Nephron (organoid): ENCODE measurements around the gene BANF2.

Source experiments
- H3K27ac Mint-ChIP-seq, 3 experiments: 2 replicates each; pipeline ENCODE4 v1.8.0; 2020; ENCODE audit warnings: mixed read lengths in 3 of 3, mild to moderate bottlenecking in 2 of 3, moderate library complexity in 1 of 3
- H3K27me3 Mint-ChIP-seq: 2 replicates; pipeline ENCODE4 v1.8.0; 2021; ENCODE audit warnings: low read depth, mild to moderate bottlenecking, moderate library complexity, mixed read lengths
- H3K36me3 Mint-ChIP-seq: 2 replicates; pipeline ENCODE4 v1.8.0; 2020; ENCODE audit warnings: low read depth, mixed read lengths
- H3K4me1 Mint-ChIP-seq: 2 replicates; pipeline ENCODE4 v1.8.0; 2020; ENCODE audit warnings: mixed read lengths
- H3K4me3 Mint-ChIP-seq, 3 experiments: 2 replicates each; pipeline ENCODE4 v1.8.0; 2020; ENCODE audit warnings: mild to moderate bottlenecking in 3 of 3, mixed read lengths in 3 of 3, moderate library complexity in 2 of 3
- H3K9me3 Mint-ChIP-seq: 2 replicates; pipeline ENCODE4 v1.8.0; 2020; ENCODE audit warnings: mixed read lengths
- TF ChIP-seq, protein P1 (sequence below), 3 experiments: fragments of 200-600 bp; sonication (generic); IDR thresholded peaks; one replicate each; pipeline ENCODE4 v1.5.0; 2021; ENCODE audit warnings: antibody characterized with exemption in 3 of 3; ENCODE audit not compliant: unreplicated experiment in 3 of 3

The BANF2 gene

DNA sequence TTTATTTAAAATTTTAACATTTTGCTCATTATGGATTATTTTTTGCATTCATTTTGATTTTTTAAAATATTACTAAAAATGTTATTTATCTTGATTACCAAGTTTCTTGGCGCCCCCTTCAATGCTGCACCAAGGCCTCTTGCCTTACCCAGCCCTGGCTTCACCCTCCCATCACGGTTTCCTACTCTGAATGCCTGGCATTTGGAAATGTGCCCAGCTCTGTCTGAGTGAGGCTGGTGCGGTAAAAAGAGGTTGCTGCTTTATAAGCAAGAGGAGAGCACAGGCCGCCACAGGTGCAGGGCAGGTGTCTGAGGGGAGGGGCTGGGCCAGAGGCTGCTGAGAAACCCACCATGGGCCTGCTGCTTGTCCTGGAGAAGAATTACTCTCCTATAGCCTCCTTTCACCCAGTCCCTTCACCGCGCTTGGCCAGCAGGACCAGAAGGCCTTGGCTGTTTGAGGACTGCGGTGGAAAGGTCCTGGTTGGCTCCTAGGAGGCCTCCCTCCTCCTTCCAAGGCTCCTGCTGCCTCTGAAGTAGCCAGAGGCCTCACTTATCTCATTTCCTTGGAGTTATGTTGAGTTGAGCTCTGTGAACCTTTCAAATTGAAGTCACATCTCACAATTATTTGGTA is 62.6 kb downstream of the BANF2 start:
- Mint-ChIP-seq H3K9me3 (peaks cover 19% of the 10 kb centered on the region), H3K27me3 (peaks cover 11% of the 10 kb centered on the region), H3K4me1 (no peaks in the 10 kb centered on the region), H3K4me3 (no peak overlapping the region), H3K27ac (no peak overlapping the region), H3K36me3 (peaks cover 9% of the 10 kb centered on the region)
- TF ChIP-seq, protein P1, sequence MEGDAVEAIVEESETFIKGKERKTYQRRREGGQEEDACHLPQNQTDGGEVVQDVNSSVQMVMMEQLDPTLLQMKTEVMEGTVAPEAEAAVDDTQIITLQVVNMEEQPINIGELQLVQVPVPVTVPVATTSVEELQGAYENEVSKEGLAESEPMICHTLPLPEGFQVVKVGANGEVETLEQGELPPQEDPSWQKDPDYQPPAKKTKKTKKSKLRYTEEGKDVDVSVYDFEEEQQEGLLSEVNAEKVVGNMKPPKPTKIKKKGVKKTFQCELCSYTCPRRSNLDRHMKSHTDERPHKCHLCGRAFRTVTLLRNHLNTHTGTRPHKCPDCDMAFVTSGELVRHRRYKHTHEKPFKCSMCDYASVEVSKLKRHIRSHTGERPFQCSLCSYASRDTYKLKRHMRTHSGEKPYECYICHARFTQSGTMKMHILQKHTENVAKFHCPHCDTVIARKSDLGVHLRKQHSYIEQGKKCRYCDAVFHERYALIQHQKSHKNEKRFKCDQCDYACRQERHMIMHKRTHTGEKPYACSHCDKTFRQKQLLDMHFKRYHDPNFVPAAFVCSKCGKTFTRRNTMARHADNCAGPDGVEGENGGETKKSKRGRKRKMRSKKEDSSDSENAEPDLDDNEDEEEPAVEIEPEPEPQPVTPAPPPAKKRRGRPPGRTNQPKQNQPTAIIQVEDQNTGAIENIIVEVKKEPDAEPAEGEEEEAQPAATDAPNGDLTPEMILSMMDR (IDR thresholded peaks at IDR 0.05; ENCODE audit: unreplicated experiment in 3 of 3) = no peak

DNA sequence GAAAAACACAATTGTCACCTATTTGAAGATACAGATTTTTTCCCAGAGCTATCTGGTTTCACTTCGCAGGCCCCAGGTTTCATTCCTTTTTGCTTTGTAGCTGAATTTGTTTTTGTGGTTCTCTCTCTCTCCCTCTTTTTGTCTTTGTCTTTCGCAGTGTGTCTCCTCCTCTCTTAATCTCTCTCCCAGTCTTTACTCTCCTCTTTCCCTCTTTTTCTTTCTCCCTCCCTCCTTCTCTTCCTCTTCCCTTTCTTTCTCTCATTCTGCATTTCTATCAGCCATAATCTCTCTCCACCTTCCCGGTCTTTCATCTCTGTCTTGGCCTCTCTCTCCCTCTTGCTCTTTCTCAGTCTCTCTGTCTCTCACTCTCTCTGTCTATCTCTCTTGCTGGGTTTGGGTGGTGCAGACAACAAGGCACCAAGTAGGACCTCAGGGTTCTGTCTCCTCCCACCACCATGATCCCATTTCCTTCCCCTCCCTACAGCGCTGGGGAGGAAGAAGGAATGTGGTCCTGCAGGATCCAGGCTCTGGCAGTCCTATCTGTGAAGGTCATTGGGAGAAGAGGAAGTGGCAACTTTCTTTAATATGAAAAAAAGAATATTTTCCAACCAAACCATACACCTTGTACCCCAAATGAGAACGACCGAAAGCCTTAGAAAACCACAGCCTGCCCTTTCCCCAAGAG is 63.2 kb downstream of the BANF2 start:
- peaks cover 11% of the 10 kb centered on the region for H3K27me3 Mint-ChIP-seq
- no peak overlapping the region for H3K27ac Mint-ChIP-seq
- no peak overlapping the region for H3K4me3 Mint-ChIP-seq
- peaks cover 16% of the 10 kb centered on the region for H3K9me3 Mint-ChIP-seq
- TF ChIP-seq, protein P1 (IDR thresholded peaks at IDR 0.05; ENCODE audit: unreplicated experiment in 3 of 3) = no peak
- H3K36me3 Mint-ChIP-seq = peaks cover 6% of the 10 kb centered on the region
- no peaks in the 10 kb centered on the region for H3K4me1 Mint-ChIP-seq

DNA sequence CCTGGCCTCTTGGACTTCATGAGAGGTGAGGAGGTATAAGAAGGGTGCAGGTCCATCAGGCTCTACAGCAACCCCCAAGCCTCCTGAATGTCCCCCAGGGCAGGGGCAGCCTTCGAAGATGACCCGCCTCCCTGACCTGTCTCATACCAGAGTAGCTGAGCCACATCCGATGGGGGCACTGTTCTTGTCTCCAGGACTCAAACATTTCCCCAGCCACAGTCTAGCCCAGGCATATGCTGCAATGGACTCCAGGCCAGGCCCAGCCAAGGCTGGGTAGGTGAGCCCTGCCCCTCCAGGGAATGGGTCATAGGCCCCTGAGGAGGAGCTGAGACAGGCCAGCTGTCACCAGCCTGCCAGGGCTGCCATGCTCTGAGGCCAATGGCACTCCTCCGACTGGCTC is 65.3 kb downstream of the BANF2 start:
- peaks cover 3% of the 10 kb centered on the region for H3K9me3 Mint-ChIP-seq
- TF ChIP-seq, protein P1 (IDR thresholded peaks at IDR 0.05; ENCODE audit: unreplicated experiment in 3 of 3) = no peak
- H3K27ac Mint-ChIP-seq = no peak overlapping the region
- no peaks in the 10 kb centered on the region for H3K4me1 Mint-ChIP-seq
- no peak overlapping the region for H3K4me3 Mint-ChIP-seq
- no peaks in the 10 kb centered on the region for H3K36me3 Mint-ChIP-seq
- H3K27me3 Mint-ChIP-seq = peaks cover 8% of the 10 kb centered on the region

DNA sequence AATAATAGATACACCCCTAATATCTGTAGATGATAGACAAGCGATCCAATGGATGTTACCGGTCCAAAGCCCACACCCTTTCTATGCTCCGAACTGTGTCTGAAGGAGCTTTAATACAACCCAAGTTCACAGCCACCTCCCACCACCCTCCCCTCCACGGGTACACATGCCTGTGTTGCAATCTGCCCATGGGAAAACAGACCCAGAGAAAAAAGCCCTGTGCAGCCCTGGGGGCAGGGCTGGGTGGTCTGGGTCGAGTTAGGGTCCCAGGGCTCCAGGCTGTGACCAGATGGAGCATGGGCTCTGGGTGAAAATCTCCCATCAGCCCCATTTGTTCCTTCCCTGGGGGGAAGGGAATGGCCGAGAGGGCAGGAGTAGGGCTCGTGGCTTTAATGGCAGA is 65.8 kb downstream of the BANF2 start:
- peaks cover 3% of the 10 kb centered on the region for H3K9me3 Mint-ChIP-seq
- TF ChIP-seq, protein P1 (IDR thresholded peaks at IDR 0.05; ENCODE audit: unreplicated experiment in 3 of 3) = no peak
- H3K4me3 Mint-ChIP-seq = no peak overlapping the region
- H3K4me1 Mint-ChIP-seq = no peaks in the 10 kb centered on the region
- H3K27ac Mint-ChIP-seq = no peak overlapping the region
- peaks cover 8% of the 10 kb centered on the region for H3K27me3 Mint-ChIP-seq
- H3K36me3 Mint-ChIP-seq = no peaks in the 10 kb centered on the region

- Mint-ChIP-seq H3K9me3 (peaks cover 3% of the 10 kb centered on the region), H3K27ac (no peak overlapping the region)
- TF ChIP-seq, protein P1 (IDR thresholded peaks at IDR 0.05; ENCODE audit: unreplicated experiment in 3 of 3) = no peak
Observed at GRCh38 chr20:17766226-17766625, 66.5 kb downstream of the BANF2 start.

GRCh38 chr20:17767624-17768023 is 67.9 kb downstream of the BANF2 start:
- H3K27ac Mint-ChIP-seq = no peak overlapping the region
- H3K27me3 Mint-ChIP-seq = peaks cover 8% of the 10 kb centered on the region
- H3K9me3 Mint-ChIP-seq = no peaks in the 10 kb centered on the region
- no peaks in the 10 kb centered on the region for H3K36me3 Mint-ChIP-seq
- H3K4me3 Mint-ChIP-seq = no peak overlapping the region
- H3K4me1 Mint-ChIP-seq = no peaks in the 10 kb centered on the region
- TF ChIP-seq, protein P1 (IDR thresholded peaks at IDR 0.05; ENCODE audit: unreplicated experiment in 3 of 3) = no peak

More at GRCh38 chr20:17766226-17766625, 66.5 kb downstream of the BANF2 start:
- no peak overlapping the region for H3K4me3 Mint-ChIP-seq
- no peaks in the 10 kb centered on the region for H3K36me3 Mint-ChIP-seq
- peaks cover 8% of the 10 kb centered on the region for H3K27me3 Mint-ChIP-seq
- H3K4me1 Mint-ChIP-seq = no peaks in the 10 kb centered on the region
